Sigmoid colon (tissue), 7 donors: ENCODE results near the gene FN1. TPM values are rescaled to one million over a fixed set of nuclear protein-coding genes. Genes with fewer than 3 reads are reported as not detected.

Source experiments
- DNase-seq: peaks from one replicate; pipeline ENCODE4 v3.0.0-alpha.2; 2019
- H3K27ac ChIP-seq, 4 donors: fragments of 200-600 bp; sonication (generic); one replicate each; pipeline ENCODE4 v1.5.1; 2016 to 2019; ENCODE audit warnings: mild to moderate bottlenecking in 1 of 4
- H3K27me3 ChIP-seq, 3 donors: fragments of 200-600 bp; sonication (generic); one replicate each; pipeline ENCODE4 v1.5.1; 2019; ENCODE audit warnings: mild to moderate bottlenecking in 1 of 3
- H3K36me3 ChIP-seq, 4 donors: fragments of 200-600 bp; sonication (generic); one replicate each; pipeline ENCODE4 v1.5.1; 2016 to 2019
- H3K4me1 ChIP-seq, 4 donors: fragments of 200-600 bp; sonication (generic); one replicate each; pipeline ENCODE4 v1.5.1; 2017 to 2019
- H3K4me3 ChIP-seq, 4 donors: fragments of 200-600 bp; sonication (generic); one replicate each; pipeline ENCODE4 v1.5.1; 2017 to 2019; ENCODE audit warnings: mild to moderate bottlenecking in 2 of 4, moderate library complexity in 1 of 4
- H3K9me3 ChIP-seq, 4 donors: fragments of 200-600 bp in 3 of 4; sonication (generic) in 3 of 4; one replicate each; pipeline versions ENCODE4 v1.5.1 to v1.6.1; 2013 to 2019
- EP300 ChIP-seq, 4 donors: sonication (generic); formaldehyde crosslinking; IDR thresholded peaks; one replicate each; pipeline ENCODE4 v1.6.1; 2017; ENCODE audit warnings: antibody characterized with exemption in 4 of 4
- POLR2A ChIP-seq, 2 donors: fragments of 450-650 bp; IDR thresholded peaks; one replicate each; pipeline ENCODE4 v1.6.1; 2016; ENCODE audit warnings: antibody characterized with exemption in 2 of 2, mild to moderate bottlenecking in 2 of 2, moderate library complexity in 2 of 2
- POLR2AphosphoS5 ChIP-seq, 4 donors: sonication (generic); formaldehyde crosslinking; IDR thresholded peaks; one replicate each; pipeline ENCODE4 v1.6.1; 2017; ENCODE audit warnings: antibody characterized with exemption in 4 of 4
- WGBS, 2 donors: extraction: QIAGEN DNeasy Blood & Tissue Kit; methylation state at CpG; one replicate each; pipeline ENCODE4 v1.1.7; 2013; 5-methylcytosine and 5-hydroxymethylcytosine counted together
- intact Hi-C: fragments of 100-400 bp; cut with DNase I; formaldehyde crosslinking; loops from one replicate; pipeline ENCODE4 v1.15.1; 2023
- polyA plus RNA-seq, 3 donors: library from polyadenylated mRNA; stranded (reverse); fragments of 200-250 nt; gene quantifications; one replicate each; pipeline ENCODE4 v1.2.3, GENCODE V29; 2013
- total RNA-seq, 4 donors: library from RNA; depleted of rRNA; stranded (reverse); fragments of >200 nt; gene quantifications; one replicate each; pipeline ENCODE4 v1.1.0, GENCODE V29; 2016
- TF ChIP-seq, protein P1 (sequence below), 4 experiments: fragments of 450-650 bp in 3 of 4; fragments of 200-600 bp in 1 of 4; IDR thresholded peaks; one replicate each; pipeline ENCODE4 v1.5.1; 2016 to 2019; ENCODE audit warnings: antibody characterized with exemption in 4 of 4, mild to moderate bottlenecking in 3 of 4, moderate library complexity in 2 of 4
- donor health status: healthy with polysubstance abuse.
- donor health status: Bipolar disorder and iron deficiency.
- donor health status: healthy.

FN1 gene
- total and polyA plus RNA-seq, 7 donors = 13.6 to 3,059 (median 671) TPM

DNA sequence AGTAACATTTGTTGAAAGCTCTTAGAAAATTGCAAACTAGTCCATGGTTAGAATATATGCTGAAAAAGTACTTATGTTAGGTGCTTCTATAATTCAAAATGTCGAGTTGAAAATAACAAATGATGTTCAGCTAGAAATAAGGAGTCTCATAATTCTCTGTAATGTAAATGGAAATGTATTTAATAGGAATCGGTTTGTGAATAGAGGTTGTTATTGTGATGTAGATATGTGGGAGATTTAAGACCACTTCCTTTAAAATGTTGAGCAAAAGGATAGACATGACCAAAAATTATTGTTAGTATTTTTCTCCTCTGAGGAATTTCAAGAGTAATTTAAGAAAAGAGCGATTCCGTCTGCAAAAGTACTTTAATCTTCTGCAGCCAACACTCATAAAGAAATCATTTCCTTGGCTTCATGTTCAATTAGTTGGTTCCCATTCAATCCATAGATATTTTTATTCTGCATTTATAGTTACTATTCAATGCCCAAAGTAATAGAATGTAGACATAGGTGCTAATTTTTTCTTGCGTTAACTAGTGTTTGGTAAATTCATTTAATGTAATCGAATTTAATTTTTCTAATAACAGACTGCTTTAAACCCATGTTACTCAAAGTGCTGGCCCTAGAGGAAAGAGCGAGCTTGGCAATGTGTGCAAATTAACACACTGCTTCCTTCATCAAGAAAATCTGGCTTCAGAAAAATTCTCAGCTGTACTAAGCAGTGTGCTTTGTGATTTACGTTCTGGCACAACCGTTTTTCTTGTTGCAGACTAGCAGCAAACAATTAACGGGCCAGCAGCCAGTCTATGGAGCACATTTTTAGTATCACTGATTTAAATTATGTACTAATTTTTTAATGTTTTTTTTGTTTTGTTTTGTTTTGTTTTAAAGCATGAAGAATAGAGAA, 32.2 kb downstream of the FN1 start:
- H3K9me3 ChIP-seq = no peaks in the 10 kb centered on the region
- intact Hi-C loops = no loop called here
- TF ChIP-seq EP300 (IDR thresholded peaks at IDR 0.05) (no peak), POLR2AphosphoS5 (IDR thresholded peaks at IDR 0.05) (peak in 2 of 4 donors; percentile 26 to 61)
- TF ChIP-seq, protein P1, sequence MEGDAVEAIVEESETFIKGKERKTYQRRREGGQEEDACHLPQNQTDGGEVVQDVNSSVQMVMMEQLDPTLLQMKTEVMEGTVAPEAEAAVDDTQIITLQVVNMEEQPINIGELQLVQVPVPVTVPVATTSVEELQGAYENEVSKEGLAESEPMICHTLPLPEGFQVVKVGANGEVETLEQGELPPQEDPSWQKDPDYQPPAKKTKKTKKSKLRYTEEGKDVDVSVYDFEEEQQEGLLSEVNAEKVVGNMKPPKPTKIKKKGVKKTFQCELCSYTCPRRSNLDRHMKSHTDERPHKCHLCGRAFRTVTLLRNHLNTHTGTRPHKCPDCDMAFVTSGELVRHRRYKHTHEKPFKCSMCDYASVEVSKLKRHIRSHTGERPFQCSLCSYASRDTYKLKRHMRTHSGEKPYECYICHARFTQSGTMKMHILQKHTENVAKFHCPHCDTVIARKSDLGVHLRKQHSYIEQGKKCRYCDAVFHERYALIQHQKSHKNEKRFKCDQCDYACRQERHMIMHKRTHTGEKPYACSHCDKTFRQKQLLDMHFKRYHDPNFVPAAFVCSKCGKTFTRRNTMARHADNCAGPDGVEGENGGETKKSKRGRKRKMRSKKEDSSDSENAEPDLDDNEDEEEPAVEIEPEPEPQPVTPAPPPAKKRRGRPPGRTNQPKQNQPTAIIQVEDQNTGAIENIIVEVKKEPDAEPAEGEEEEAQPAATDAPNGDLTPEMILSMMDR (IDR thresholded peaks at IDR 0.05) = no peak
- DNase-seq = no peak
- peak overlapping the region; percentile 13 to 73 (median 56) for H3K27ac ChIP-seq
- H3K4me3 ChIP-seq = no peak overlapping the region
- peaks cover 0 to 49% (median 27%) of the 10 kb centered on the region in 4 donors for H3K4me1 ChIP-seq
- WGBS, 2 donors = 80 to 85% methylated on average over 10 of the region's 10 CpGs
- peaks cover 38 to 93% (median 47%) of the 10 kb centered on the region in 4 donors for H3K36me3 ChIP-seq
- H3K27me3 ChIP-seq = no peaks in the 10 kb centered on the region

DNA sequence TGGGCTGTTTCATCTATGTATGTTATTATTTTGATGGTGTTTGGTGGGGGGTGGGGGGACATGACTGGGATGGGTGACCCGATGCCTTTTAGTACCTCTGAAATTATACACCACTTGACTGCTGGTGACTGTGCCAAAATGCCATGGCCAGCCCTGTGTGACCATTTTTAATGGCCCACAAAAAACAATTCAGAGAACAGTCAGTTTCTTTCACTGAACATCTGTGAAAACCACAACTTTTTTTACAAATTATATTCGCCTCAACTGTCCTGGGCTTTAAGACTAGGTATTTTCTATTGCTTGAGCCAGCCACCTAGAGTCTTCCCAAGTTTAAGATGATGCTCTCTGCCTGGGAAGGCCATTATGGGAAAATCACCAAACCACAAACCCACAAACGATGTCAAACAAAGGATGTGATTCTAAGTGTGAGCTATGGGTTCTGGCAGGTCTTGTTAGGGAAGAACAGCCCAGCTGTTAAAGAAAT, 33.9 kb downstream of the FN1 start:
- Histone ChIP-seq H3K36me3 (peaks cover 34 to 93% (median 44%) of the 10 kb centered on the region in 4 donors), H3K27me3 (no peaks in the 10 kb centered on the region)

DNA sequence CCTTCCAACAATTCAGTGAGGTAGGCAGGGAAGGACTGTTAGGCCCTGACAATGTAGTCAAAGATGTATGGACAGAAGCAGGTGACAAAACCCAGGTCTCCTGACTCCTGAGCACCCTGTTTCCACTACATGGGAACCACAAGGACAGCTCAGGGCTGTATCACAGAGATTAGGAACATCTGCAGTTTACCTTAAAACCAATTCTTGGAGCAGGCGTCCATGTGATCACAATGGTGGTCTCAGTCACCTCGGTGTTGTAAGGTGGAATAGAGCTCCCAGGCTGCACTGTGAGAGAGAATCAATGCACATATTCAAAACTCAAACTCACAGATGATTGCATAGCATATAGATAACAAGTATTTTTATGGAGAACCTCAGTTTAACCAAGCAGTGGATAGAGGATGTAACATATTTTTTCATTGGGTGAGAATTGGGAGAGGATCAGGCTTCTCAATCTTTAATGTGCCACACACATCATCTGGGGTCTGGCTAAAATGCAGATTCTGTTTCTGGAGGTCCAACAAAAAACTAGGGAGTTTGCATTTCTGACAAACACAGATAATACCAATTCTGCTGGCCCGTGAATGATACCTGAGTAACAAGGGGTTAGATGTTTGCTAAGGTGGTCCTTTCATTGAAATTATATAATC, 36.7 kb downstream of the FN1 start:
- Histone ChIP-seq H3K4me3 (no peak overlapping the region), H3K27ac (peak overlapping the region; percentile 24 to 73 (median 68)), H3K9me3 (no peaks in the 10 kb centered on the region), H3K4me1 (peaks cover 0 to 65% (median 47%) of the 10 kb centered on the region in 4 donors), H3K36me3 (peaks cover 35 to 93% (median 41%) of the 10 kb centered on the region in 4 donors), H3K27me3 (no peaks in the 10 kb centered on the region)
- WGBS, 2 donors = 88 to 91% methylated on average over 3 of the region's 3 CpGs
- no peak for DNase-seq
- TF ChIP-seq POLR2AphosphoS5 (IDR thresholded peaks at IDR 0.05) = peak in 1 of 4 donors; percentile 22
- TF ChIP-seq POLR2A (IDR thresholded peaks at IDR 0.05) = no peak
- intact Hi-C loops = loop anchor here (5.0 kb wide), 1 partner anchor 33 kb away; no protein-coding TSS in a partner anchor

More for the DNA sequence above, 33.9 kb downstream of the FN1 start:
- 50 to 76% methylated on average over 3 of the region's 3 CpGs for WGBS, 2 donors
- Histone ChIP-seq H3K27ac (peak overlapping the region; percentile 36 to 73 (median 44)), H3K9me3 (no peaks in the 10 kb centered on the region), H3K4me1 (peaks cover 0 to 66% (median 44%) of the 10 kb centered on the region in 4 donors), H3K4me3 (no peak overlapping the region)
- DNase-seq = no peak
- TF ChIP-seq, protein P1 (IDR thresholded peaks at IDR 0.05) = no peak
- TF ChIP-seq POLR2AphosphoS5 (IDR thresholded peaks at IDR 0.05) = peak in 1 of 4 donors; percentile 34
- intact Hi-C loops = no loop called here

DNA sequence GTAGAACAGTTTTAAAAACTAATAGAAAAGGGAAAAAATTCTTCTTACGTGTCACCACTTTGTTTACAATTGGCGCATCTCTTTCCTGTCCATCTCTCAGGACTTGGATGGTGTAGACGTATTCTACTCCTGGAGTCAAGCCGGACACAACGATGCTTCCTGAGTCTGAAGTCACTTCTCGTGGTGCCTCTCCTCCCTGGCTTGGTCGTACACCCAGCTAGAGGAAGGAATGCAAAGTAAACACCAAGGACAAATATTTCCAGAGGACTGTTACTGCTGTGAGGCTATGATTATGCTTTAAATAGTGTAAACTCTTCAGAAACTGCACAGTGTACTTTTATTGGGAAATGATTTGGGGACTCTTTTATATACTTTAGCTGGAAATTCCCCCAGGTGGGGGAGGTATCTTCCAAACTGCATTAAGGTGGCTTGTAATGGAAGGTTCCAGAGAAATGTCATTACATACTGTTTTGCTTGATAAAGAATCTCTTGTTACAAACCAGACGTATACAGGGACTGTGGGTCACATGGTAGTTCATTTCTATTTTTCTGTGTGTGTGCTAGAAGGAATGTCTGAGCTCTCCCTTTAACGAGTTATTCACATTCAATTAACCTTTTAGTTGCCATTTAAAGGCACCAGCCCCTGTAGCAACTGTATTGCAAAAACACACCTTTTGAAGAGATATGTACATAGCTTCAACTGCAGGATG, 38.1 kb downstream of the FN1 start:
- no peak for DNase-seq
- 54 to 69% methylated on average over 9 of the region's 9 CpGs for WGBS, 2 donors
- TF ChIP-seq POLR2A (IDR thresholded peaks at IDR 0.05) = no peak
- no peak for TF ChIP-seq POLR2AphosphoS5 (IDR thresholded peaks at IDR 0.05)
- no peak for TF ChIP-seq EP300 (IDR thresholded peaks at IDR 0.05)
- TF ChIP-seq, protein P1 (IDR thresholded peaks at IDR 0.05) = no peak
- Histone ChIP-seq H3K4me1 (peaks cover 0 to 51% (median 42%) of the 10 kb centered on the region in 4 donors), H3K27me3 (no peaks in the 10 kb centered on the region), H3K9me3 (no peaks in the 10 kb centered on the region), H3K36me3 (peaks cover 34 to 93% (median 52%) of the 10 kb centered on the region in 4 donors), H3K4me3 (no peak overlapping the region), H3K27ac (peak overlapping the region; percentile 50 to 73 (median 68))
- intact Hi-C loops = loop anchor here (5.0 kb wide), 1 partner anchor 35 kb away; no protein-coding TSS in a partner anchor
